ENCODE data around the gene CMIP. TPM values are rescaled to one million over a fixed set of nuclear protein-coding genes. Genes with fewer than 3 reads are reported as not detected.

CMIP gene
- total and polyA plus RNA-seq, 10 of the 15 experiments (the other 5 are each of a cell fraction or from before 2014, with no cell fraction given), result 1.2 to 43.2 (median 4.4) TPM

DNA sequence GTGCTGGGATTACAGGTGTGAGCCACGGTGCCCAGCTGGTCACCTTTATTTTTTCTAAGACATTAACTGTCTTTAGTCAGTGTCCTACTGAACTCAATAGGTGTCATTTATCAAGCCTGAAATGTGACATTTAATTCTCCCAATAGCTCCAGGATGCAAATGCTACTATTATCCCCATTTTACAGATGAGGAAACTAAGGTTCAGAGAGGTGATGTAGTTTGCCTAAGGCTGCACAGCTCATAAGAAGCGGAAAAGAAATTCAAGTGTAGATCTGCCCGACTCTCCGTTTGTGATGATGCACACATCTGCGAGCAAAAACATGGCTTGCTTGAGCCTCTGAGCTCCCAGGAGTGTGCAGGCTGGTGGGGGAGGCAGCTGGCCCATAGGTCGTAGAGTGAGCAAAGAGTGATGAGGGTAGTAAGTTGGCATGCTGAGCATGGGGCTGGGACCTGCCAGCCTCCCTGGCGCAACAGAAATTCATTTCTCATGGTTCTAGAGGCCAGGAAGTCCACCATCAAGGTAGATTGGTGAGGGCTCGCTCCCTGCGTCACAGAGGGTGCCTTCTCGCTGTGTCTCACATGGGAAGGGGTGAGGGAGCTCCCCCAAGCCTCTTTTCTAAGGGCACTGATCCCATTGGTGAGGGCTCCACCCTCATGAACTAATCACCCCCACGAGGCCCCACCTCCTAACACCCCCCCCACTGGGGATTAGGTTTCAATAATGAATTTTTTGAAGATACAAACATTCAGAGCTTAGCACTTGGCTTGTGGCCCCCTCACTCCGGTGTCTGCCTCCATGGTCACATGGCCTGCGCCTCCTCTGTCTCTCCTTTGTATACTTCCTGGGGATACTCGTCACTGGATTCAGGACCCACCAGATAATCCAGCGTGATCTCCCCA, 193.0 kb downstream of the CMIP start:
- intact Hi-C loops (cut with micrococcal nuclease; ENCODE audit: unreplicated experiment) (no loop called here), in situ Hi-C loops (cut with MboI) (no loop called here)
- ChIA-PET RAD21 (ENCODE audit: unreplicated experiment) (no interaction called here), SMC1A (ENCODE audit: uncharacterized antibody, unreplicated experiment) (interaction anchor here (1.4 kb wide), 1 partner anchor 17 kb away, joined by 3 read pairs; no protein-coding TSS in a partner anchor), POLR2A (no interaction called here), CTCF (interaction anchor here (0.9 to 1.1 kb wide), 3 partner anchors 14 to 235 kb away, joined by 3 to 6 read pairs (median 3); no protein-coding TSS in a partner anchor)
- ATAC-seq (no peak), DNase-seq (ENCODE audit: low read depth, low spot score) (no peak), FAIRE-seq (no peak)
- H3K79me2 ChIP-seq (ENCODE audit: control insufficient read depth, insufficient read depth, low read length), result no peaks in the 10 kb centered on the region
- no peaks in the 10 kb centered on the region; the same call in 1 of the 2 replicates for H4K20me1 ChIP-seq (ENCODE audit: control insufficient read depth, insufficient read depth)
- peaks cover 0 to 2% of the 10 kb centered on the region in 2 experiments; a peak in 3 of 4 replicates for H3K36me3 ChIP-seq (ENCODE audit: control insufficient read depth in 2 of 2, insufficient read depth in 2 of 2, low read length in 1 of 2)
- no peak overlapping the region for H3K4me3 ChIP-seq
- H3K27me3 ChIP-seq (replicated peaks in 1 of 2; ENCODE audit: control insufficient read depth in 2 of 2, insufficient read depth in 2 of 2, low read length in 1 of 2), result no peaks in the 10 kb centered on the region
- no peak for TF ChIP-seq JUNB (IDR thresholded peaks at IDR 0.05)
- no peak for TF ChIP-seq TCF7 (IDR thresholded peaks at IDR 0.05; ENCODE audit: borderline replicate concordance)
- TF ChIP-seq, protein P1, sequence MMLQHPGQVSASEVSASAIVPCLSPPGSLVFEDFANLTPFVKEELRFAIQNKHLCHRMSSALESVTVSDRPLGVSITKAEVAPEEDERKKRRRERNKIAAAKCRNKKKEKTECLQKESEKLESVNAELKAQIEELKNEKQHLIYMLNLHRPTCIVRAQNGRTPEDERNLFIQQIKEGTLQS (IDR thresholded peaks at IDR 0.05; ENCODE audit: borderline replicate concordance, extremely low read depth, low read depth, low read length), result no peak
- TF ChIP-seq PAX8 (IDR thresholded peaks at IDR 0.05), result no peak
- no peak for TF ChIP-seq PML (IDR thresholded peaks at IDR 0.05; ENCODE audit: low read length)
- no peak for TF ChIP-seq E2F8 (IDR thresholded peaks at IDR 0.05; ENCODE audit: low read depth, partially characterized antibody)
- TF ChIP-seq, protein P2, sequence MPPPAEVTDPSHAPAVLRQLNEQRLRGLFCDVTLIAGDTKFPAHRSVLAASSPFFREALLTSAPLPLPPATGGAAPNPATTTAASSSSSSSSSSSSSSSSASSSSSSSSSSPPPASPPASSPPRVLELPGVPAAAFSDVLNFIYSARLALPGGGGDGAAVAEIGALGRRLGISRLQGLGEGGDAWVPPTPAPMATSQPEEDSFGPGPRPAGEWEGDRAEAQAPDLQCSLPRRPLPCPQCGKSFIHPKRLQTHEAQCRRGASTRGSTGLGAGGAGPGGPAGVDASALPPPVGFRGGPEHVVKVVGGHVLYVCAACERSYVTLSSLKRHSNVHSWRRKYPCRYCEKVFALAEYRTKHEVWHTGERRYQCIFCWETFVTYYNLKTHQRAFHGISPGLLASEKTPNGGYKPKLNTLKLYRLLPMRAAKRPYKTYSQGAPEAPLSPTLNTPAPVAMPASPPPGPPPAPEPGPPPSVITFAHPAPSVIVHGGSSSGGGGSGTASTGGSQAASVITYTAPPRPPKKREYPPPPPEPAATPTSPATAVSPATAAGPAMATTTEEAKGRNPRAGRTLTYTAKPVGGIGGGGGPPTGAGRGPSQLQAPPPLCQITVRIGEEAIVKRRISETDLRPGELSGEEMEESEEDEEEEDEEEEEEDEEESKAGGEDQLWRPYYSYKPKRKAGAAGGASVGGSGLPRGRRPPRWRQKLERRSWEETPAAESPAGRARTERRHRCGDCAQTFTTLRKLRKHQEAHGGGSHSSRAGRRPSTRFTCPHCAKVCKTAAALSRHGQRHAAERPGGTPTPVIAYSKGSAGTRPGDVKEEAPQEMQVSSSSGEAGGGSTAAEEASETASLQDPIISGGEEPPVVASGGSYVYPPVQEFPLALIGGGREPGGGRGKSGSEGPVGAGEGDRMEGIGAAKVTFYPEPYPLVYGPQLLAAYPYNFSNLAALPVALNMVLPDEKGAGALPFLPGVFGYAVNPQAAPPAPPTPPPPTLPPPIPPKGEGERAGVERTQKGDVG (CRISPR knock-in tag; IDR thresholded peaks at IDR 0.05), result no peak
- TF ChIP-seq JUND (IDR thresholded peaks at IDR 0.05; ENCODE audit: low read depth, low read length), result no peak
- TF ChIP-seq STAT3 (IDR thresholded peaks at IDR 0.05; ENCODE audit: low read depth, low read length), result no peak
- TF ChIP-seq IKZF2 (IDR thresholded peaks at IDR 0.05), result no peak
- TF ChIP-seq MEF2B (IDR thresholded peaks at IDR 0.05; ENCODE audit: partially characterized antibody, poor library complexity, severe bottlenecking), result no peak
- no peak for TF ChIP-seq GATAD2B (conservative IDR thresholded peaks at IDR 0.05; ENCODE audit: low read depth)
- TF ChIP-seq CEBPB (IDR thresholded peaks at IDR 0.05; ENCODE audit: borderline replicate concordance in 1 of 2, low read depth in 2 of 2, low read length in 2 of 2), result no peak
- TF ChIP-seq WRNIP1 (IDR thresholded peaks at IDR 0.05; ENCODE audit: borderline replicate concordance, low read depth, low read length), result no peak
- TF ChIP-seq HDGF (IDR thresholded peaks at IDR 0.05), result no peak
- TF ChIP-seq MTA2 (IDR thresholded peaks at IDR 0.05; ENCODE audit: low read depth), result no peak
- no peak for TF ChIP-seq ZNF207 (IDR thresholded peaks at IDR 0.05; ENCODE audit: borderline replicate concordance)
- no peak for TF ChIP-seq ESRRA (IDR thresholded peaks at IDR 0.05; ENCODE audit: low read length)
- no peak overlapping the region for H2AFZ ChIP-seq (ENCODE audit: control insufficient read depth, low read depth, low read length)
- H3K9ac ChIP-seq (ENCODE audit: control insufficient read depth, insufficient read depth, low read length), result no peak overlapping the region
- 82% methylated on average over 15 of the region's 15 CpGs for WGBS (ENCODE audit: insufficient coverage, insufficient replicate concordance, low lambda C conversion rate, missing lambda C conversion rate)
- no peak overlapping the region for H3K27ac ChIP-seq (ENCODE audit: control insufficient read depth, insufficient read depth)
- no TSS peak for BruUV-seq (replicated peaks)
- H3K9me3 ChIP-seq (replicated peaks; ENCODE audit: control insufficient read depth, insufficient read depth, low read length), result no peaks in the 10 kb centered on the region
- H3K4me2 ChIP-seq (ENCODE audit: control insufficient read depth, insufficient read depth), result no peak overlapping the region
- H3K4me1 ChIP-seq (ENCODE audit: control insufficient read depth, insufficient read depth, low read length), result no peaks in the 10 kb centered on the region

Measured in GM12878 (cell line).